SK-N-SH (cell line): ENCODE data around the gene ROPN1.
"Not testable (repeated sequence)": the region's sequence is repeated elsewhere in the genome, so short reads cannot be mapped to it uniquely, and the experiment has no call there.

ENCODE experiments used
- CTCF ChIP-seq: fragments of 200-600 bp; sonication (generic); IDR thresholded peaks from 2 replicates; pipeline ENCODE4 v1.6.1; 2017; ENCODE audit warnings: antibody characterized with exemption, mild to moderate bottlenecking, moderate library complexity
- EP300 ChIP-seq, 2 experiments: IDR thresholded peaks; 2 replicates each; pipeline versions ENCODE4 v1.4.0 to v1.6.1; 2012; ENCODE audit warnings: borderline replicate concordance in 1 of 2, low read depth in 1 of 2, low read length in 1 of 2
- GABPA ChIP-seq: IDR thresholded peaks from 2 replicates; pipeline ENCODE4 v1.4.0; 2012; ENCODE audit warnings: low read depth, mild to moderate bottlenecking
- PBX3 ChIP-seq: IDR thresholded peaks from 2 replicates; pipeline ENCODE4; 2012
- POLR2AphosphoS5 ChIP-seq: IDR thresholded peaks from 2 replicates; pipeline ENCODE4 v1.6.1; 2012; ENCODE audit warnings: low read depth, low read length
- RFX5 ChIP-seq: IDR thresholded peaks from 2 replicates; pipeline ENCODE4 v1.6.1; 2012; ENCODE audit warnings: mild to moderate bottlenecking, improper control_type of control experiment, low read length
- TAF1 ChIP-seq: IDR thresholded peaks from 2 replicates; pipeline ENCODE4 v1.6.1; 2012; ENCODE audit warnings: low read depth, mild to moderate bottlenecking, low read length, moderate library complexity, borderline replicate concordance
- USF2 ChIP-seq: fragments of 150-350 bp; IDR thresholded peaks from 2 replicates; pipeline ENCODE4 v1.6.1; 2017; ENCODE audit warnings: antibody characterized with exemption, low read length, low read depth, borderline replicate concordance
- TF ChIP-seq, protein P1 (sequence below): IDR thresholded peaks from 2 replicates; pipeline ENCODE4 v1.6.1; 2012; ENCODE audit warnings: mild to moderate bottlenecking, low read depth, low read length, moderate library complexity

DNA sequence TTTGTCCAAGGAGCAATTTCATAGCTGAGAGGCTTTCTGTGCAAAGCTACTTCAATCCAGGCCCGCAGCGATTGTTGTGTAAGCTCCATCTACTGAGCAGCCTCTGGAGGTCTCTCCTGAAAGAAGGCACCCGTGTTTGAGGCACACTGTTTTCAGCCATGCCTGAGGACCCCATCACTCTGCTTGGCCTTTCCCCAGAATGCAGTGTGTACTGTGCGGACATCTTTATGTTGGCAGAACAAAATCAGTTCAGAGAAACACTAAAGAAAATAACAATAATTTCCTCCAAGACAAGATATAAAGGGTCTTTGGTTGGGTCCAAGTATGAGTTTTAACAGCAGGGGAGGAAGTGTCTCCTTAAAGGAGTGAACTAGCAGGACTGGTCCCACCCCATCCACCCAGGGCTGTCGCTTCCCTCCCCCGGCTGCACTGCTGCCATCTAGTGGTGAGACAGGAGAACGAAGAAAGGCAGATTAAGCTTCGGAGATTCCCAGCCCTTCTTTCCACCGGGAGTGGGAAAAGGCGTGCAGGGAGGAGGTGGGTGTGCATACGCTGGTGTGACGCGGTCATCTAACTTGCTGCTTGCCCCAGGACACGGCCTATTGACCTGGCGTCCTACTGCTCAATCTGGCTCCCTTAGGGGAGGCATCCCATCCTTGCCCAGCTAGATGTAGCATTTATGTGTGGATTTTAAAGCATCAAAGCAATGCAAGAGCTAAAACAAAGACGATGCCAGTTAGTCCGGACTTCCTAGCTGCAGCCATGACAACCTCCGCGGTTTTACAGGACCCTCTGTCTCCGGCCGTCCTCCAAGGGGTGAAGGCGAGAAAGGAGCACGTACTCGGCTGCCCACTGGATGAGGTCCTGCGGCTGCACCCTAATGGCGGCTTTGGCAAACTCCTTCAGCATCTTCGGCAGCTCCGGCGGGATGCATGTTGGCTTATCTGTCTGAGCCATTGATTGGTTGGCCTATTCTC is 12.1 kb downstream of the ROPN1 start:
- TF ChIP-seq CTCF = peak; percentile 79
- TF ChIP-seq GABPA; PBX3; TAF1; POLR2AphosphoS5; EP300 (IDR thresholded peaks at IDR 0.05; ENCODE audit: borderline replicate concordance in 1 of 2, low read depth in 1 of 2, low read length in 1 of 2); RFX5; USF2: not testable (repeated sequence)
- TF ChIP-seq, protein P1, sequence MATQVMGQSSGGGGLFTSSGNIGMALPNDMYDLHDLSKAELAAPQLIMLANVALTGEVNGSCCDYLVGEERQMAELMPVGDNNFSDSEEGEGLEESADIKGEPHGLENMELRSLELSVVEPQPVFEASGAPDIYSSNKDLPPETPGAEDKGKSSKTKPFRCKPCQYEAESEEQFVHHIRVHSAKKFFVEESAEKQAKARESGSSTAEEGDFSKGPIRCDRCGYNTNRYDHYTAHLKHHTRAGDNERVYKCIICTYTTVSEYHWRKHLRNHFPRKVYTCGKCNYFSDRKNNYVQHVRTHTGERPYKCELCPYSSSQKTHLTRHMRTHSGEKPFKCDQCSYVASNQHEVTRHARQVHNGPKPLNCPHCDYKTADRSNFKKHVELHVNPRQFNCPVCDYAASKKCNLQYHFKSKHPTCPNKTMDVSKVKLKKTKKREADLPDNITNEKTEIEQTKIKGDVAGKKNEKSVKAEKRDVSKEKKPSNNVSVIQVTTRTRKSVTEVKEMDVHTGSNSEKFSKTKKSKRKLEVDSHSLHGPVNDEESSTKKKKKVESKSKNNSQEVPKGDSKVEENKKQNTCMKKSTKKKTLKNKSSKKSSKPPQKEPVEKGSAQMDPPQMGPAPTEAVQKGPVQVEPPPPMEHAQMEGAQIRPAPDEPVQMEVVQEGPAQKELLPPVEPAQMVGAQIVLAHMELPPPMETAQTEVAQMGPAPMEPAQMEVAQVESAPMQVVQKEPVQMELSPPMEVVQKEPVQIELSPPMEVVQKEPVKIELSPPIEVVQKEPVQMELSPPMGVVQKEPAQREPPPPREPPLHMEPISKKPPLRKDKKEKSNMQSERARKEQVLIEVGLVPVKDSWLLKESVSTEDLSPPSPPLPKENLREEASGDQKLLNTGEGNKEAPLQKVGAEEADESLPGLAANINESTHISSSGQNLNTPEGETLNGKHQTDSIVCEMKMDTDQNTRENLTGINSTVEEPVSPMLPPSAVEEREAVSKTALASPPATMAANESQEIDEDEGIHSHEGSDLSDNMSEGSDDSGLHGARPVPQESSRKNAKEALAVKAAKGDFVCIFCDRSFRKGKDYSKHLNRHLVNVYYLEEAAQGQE = not testable (repeated sequence)
